H9 (cell line): ENCODE results near the gene UBR7. TPM values are rescaled to one million over a fixed set of nuclear protein-coding genes. Genes with fewer than 3 reads are reported as not detected.

ENCODE experiments used
- DNase-seq: peaks from one replicate; pipeline ENCODE4 v3.0.0-alpha.2; 2017
- H2AFZ ChIP-seq: one replicate; pipeline ENCODE4 v1.6.1; 2013; ENCODE audit warnings: mild to moderate bottlenecking, low read length, control low read depth, moderate library complexity
- H2AK5ac ChIP-seq: 2 replicates; pipeline ENCODE4 v1.6.1; 2013; ENCODE audit warnings: low read length, control low read depth, mixed read lengths; ENCODE audit not compliant: insufficient read length
- H2BK120ac ChIP-seq: one replicate; pipeline ENCODE4 v1.6.1; 2013; ENCODE audit warnings: low read depth, mild to moderate bottlenecking, low read length, control low read depth, inconsistent platforms; ENCODE audit not compliant: poor library complexity, severe bottlenecking
- H2BK12ac ChIP-seq: 2 replicates; pipeline ENCODE4 v1.6.1; 2013; ENCODE audit warnings: low read length, control low read depth, mixed read lengths, low read depth; ENCODE audit not compliant: insufficient read length
- H2BK15ac ChIP-seq: 2 replicates; pipeline ENCODE4 v1.6.1; 2013; ENCODE audit warnings: low read depth, low read length, control low read depth
- H2BK20ac ChIP-seq: one replicate; pipeline ENCODE4 v1.6.1; 2013; ENCODE audit warnings: low read depth, mild to moderate bottlenecking, low read length, control low read depth, inconsistent platforms; ENCODE audit not compliant: poor library complexity, severe bottlenecking
- H2BK5ac ChIP-seq: 2 replicates; pipeline ENCODE4 v1.6.1; 2013; ENCODE audit warnings: low read length, control low read depth, mixed read lengths; ENCODE audit not compliant: insufficient read length
- H3K14ac ChIP-seq: 2 replicates; pipeline ENCODE4 v1.6.1; 2013; ENCODE audit warnings: low read length, control low read depth; ENCODE audit not compliant: insufficient read depth
- H3K18ac ChIP-seq: 2 replicates; pipeline ENCODE4 v1.6.1; 2013; ENCODE audit warnings: low read depth, mild to moderate bottlenecking, mixed read lengths, low read length, control low read depth; ENCODE audit not compliant: insufficient read length
- H3K23ac ChIP-seq: 2 replicates; pipeline ENCODE4 v1.6.1; 2013; ENCODE audit warnings: low read length, control low read depth, mixed read lengths, low read depth; ENCODE audit not compliant: insufficient read length
- H3K23me2 ChIP-seq: 2 replicates; pipeline ENCODE4 v1.6.1; 2013; ENCODE audit warnings: low read depth, mild to moderate bottlenecking, mixed read lengths, low read length, control low read depth; ENCODE audit not compliant: insufficient read length, poor library complexity, severe bottlenecking
- H3K27ac ChIP-seq: 2 replicates; pipeline ENCODE4 v1.5.1; 2013; ENCODE audit warnings: low read length, control low read depth, mixed read lengths, low read depth; ENCODE audit not compliant: insufficient read length
- H3K27me3 ChIP-seq: 2 replicates; pipeline ENCODE4 v1.6.1; 2013; ENCODE audit warnings: low read length, control low read depth, inconsistent platforms; ENCODE audit not compliant: insufficient read depth
- H3K4ac ChIP-seq: 2 replicates; pipeline ENCODE4 v1.6.1; 2013; ENCODE audit warnings: low read depth, mild to moderate bottlenecking, control low read depth, inconsistent platforms, low read length, moderate library complexity
- H3K4me1 ChIP-seq: 2 replicates; pipeline ENCODE4 v1.6.1; 2013; ENCODE audit warnings: low read length, control low read depth, inconsistent platforms; ENCODE audit not compliant: insufficient read depth
- H3K4me2 ChIP-seq: 2 replicates; pipeline ENCODE4 v1.6.1; 2013; ENCODE audit warnings: low read length, control low read depth, mixed read lengths; ENCODE audit not compliant: insufficient read length, insufficient read depth
- H3K56ac ChIP-seq: 2 replicates; pipeline ENCODE4 v1.6.1; 2013; ENCODE audit warnings: low read depth, mild to moderate bottlenecking, mixed read lengths, low read length, control low read depth; ENCODE audit not compliant: insufficient read length
- H3K79me1 ChIP-seq: 2 replicates; pipeline ENCODE4 v1.6.1; 2013; ENCODE audit warnings: low read depth, mild to moderate bottlenecking, moderate library complexity, low read length, control low read depth, inconsistent platforms; ENCODE audit not compliant: insufficient read depth, poor library complexity, severe bottlenecking
- H3K79me2 ChIP-seq: 2 replicates; pipeline ENCODE4 v1.6.1; 2013; ENCODE audit warnings: low read length, control low read depth, inconsistent platforms; ENCODE audit not compliant: insufficient read depth
- H3K9ac ChIP-seq: 2 replicates; pipeline ENCODE4 v1.6.1; 2013; ENCODE audit warnings: low read length, control low read depth, mixed read lengths; ENCODE audit not compliant: insufficient read length; ENCODE audit errors: extremely low read depth
- H3K9me3 ChIP-seq: one replicate; pipeline ENCODE4 v1.6.1; 2013; ENCODE audit warnings: low read depth, low read length, inconsistent platforms; ENCODE audit not compliant: control insufficient read depth
- H3T11ph ChIP-seq: one replicate; pipeline ENCODE4 v1.6.1; 2013; ENCODE audit warnings: mild to moderate bottlenecking, low read length, control low read depth, inconsistent platforms
- H4K20me1 ChIP-seq: one replicate; pipeline ENCODE4 v1.6.1; 2013; ENCODE audit not compliant: control insufficient read depth, insufficient read length, insufficient read depth
- H4K5ac ChIP-seq: 2 replicates; pipeline ENCODE4 v1.6.1; 2013; ENCODE audit warnings: low read depth, mild to moderate bottlenecking, mixed read lengths, low read length, control low read depth; ENCODE audit not compliant: insufficient read length
- H4K8ac ChIP-seq: replicated peaks from 2 replicates; pipeline ENCODE4 v1.6.1; 2013; ENCODE audit warnings: low read length, control low read depth, mixed read lengths, low read depth; ENCODE audit not compliant: insufficient read length
- H4K91ac ChIP-seq: 2 replicates; pipeline ENCODE4 v1.6.1; 2013; ENCODE audit warnings: low read depth, mild to moderate bottlenecking, moderate library complexity, mixed read lengths, low read length, control low read depth; ENCODE audit not compliant: insufficient read length
- H3K27ac Mint-ChIP-seq, 3 experiments: 2 replicates in 2 of 3; 3 replicates in 1 of 3; pipeline ENCODE4 v1.8.0; 2020 to 2021; ENCODE audit warnings: mixed read lengths in 3 of 3, mild to moderate bottlenecking in 1 of 3, moderate library complexity in 1 of 3
- H3K27me3 Mint-ChIP-seq: 2 replicates; pipeline ENCODE4 v1.8.0; 2021; ENCODE audit warnings: low read depth, mild to moderate bottlenecking, moderate library complexity, mixed read lengths
- H3K36me3 Mint-ChIP-seq, 3 experiments: 2 replicates in 2 of 3; 3 replicates in 1 of 3; pipeline ENCODE4 v1.8.0; 2020 to 2021; ENCODE audit warnings: low read depth in 3 of 3, mixed read lengths in 3 of 3; ENCODE audit not compliant: insufficient read depth in 1 of 3
- H3K4me1 Mint-ChIP-seq, 2 experiments: 2 replicates each; pipeline ENCODE4 v1.8.0; 2020; ENCODE audit warnings: mixed read lengths in 2 of 2
- H3K4me3 Mint-ChIP-seq, 2 experiments: 2 replicates in 1 of 2; 3 replicates in 1 of 2; pipeline ENCODE4 v1.8.0; 2020 to 2021; ENCODE audit warnings: mild to moderate bottlenecking in 2 of 2, mixed read lengths in 2 of 2, moderate library complexity in 1 of 2
- H3K9me3 Mint-ChIP-seq, 2 experiments: 2 replicates in 1 of 2; 3 replicates in 1 of 2; pipeline ENCODE4 v1.8.0; 2020; ENCODE audit warnings: mild to moderate bottlenecking in 2 of 2, mixed read lengths in 2 of 2, moderate library complexity in 1 of 2
- CTCF ChIP-seq: fragments of 200-600 bp; sonication (generic); conservative IDR thresholded peaks from 3 replicates; pipeline ENCODE4 v1.8.0; 2021; ENCODE audit warnings: antibody characterized with exemption, mild to moderate bottlenecking
- WGBS: extraction: QIAGEN DNeasy Blood & Tissue Kit; methylation state at CpG from one replicate; pipeline ENCODE4 v1.1.7; 2013; ENCODE audit warnings: missing lambda C conversion rate, low lambda C conversion rate, mixed read lengths; ENCODE audit not compliant: insufficient read length; ENCODE audit errors: extremely low coverage; 5-methylcytosine and 5-hydroxymethylcytosine counted together
- total RNA-seq: library from RNA; stranded (reverse); gene quantifications from 2 replicates; pipeline ENCODE4 v1.2.1, GENCODE V29; 2021

UBR7 gene
- total RNA-seq, 1 experiment from 2014 or later, result 28.4 TPM

DNA sequence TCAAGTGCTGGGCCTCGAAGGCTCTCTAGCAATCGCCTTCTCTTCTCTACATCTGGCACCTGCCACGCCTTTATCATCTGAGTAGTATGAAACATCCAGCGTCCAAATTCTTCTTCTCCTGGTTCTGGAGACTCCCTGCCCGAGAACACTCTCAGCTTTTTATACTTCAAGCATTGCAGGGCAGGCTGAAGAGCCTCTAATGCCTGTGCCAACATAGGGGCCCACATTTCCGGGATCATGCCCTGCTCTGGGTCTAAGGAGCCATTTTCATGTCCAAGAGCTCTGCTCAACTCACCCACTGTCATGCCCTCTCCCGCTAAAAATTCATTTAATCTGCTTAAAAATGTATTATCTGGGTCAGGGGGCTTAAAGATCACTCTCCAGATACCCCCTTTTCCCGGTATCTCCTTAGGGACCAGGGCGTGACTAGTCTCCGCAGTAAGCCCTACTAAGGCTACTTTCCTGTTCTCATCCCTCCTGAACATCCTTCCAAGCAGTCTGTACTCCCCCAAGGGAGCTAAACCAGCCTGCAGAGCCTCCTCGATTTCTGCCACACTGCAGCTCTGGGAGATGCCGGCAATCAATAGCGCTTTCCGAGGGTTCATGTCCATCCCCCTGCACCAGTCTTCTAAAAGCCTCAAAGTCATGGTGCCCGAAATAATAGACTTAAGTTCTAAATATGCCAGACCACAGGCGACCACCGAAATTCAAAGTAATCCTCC lies 23.3 kb upstream of the UBR7 start:
- no peaks in the 10 kb centered on the region for H3K9me3 ChIP-seq
- peaks cover 9% of the 10 kb centered on the region for H3K79me1 ChIP-seq
- peak overlapping the region; percentile 78 to 93 for H3K4me3 Mint-ChIP-seq
- H4K8ac ChIP-seq, result no peak overlapping the region
- no peak overlapping the region for H3K23ac ChIP-seq
- H2BK12ac ChIP-seq, result no peak overlapping the region
- H3K27me3 ChIP-seq, result no peaks in the 10 kb centered on the region
- no peak overlapping the region for H2AFZ ChIP-seq
- no peaks in the 10 kb centered on the region for H3K4me1 ChIP-seq
- H2BK120ac ChIP-seq, result no peak overlapping the region
- no peaks in the 10 kb centered on the region for H3K9me3 Mint-ChIP-seq
- H2AK5ac ChIP-seq, result no peak overlapping the region
- no peak overlapping the region for H3K27ac ChIP-seq
- TF ChIP-seq CTCF, result no peak
- peaks cover 11 to 18% of the 10 kb centered on the region in 2 experiments for H3K4me1 Mint-ChIP-seq
- H4K91ac ChIP-seq, result no peak overlapping the region
- peak overlapping the region; percentile 41 for H3K9ac ChIP-seq
- no peak overlapping the region for H2BK5ac ChIP-seq
- peaks cover 3 to 34% (median 32%) of the 10 kb centered on the region in 3 experiments; a peak in 6 of 7 replicates for H3K36me3 Mint-ChIP-seq
- no peak for DNase-seq
- no peaks in the 10 kb centered on the region for H4K20me1 ChIP-seq
- no peak overlapping the region for H3K18ac ChIP-seq
- H3K4ac ChIP-seq, result no peak overlapping the region
- H3K27ac Mint-ChIP-seq, result peak overlapping the region in 2 of 3 experiments; percentile 90 to 95; a peak in 3 of 7 replicates
- H3K27me3 Mint-ChIP-seq, result no peaks in the 10 kb centered on the region
- no peak overlapping the region for H2BK20ac ChIP-seq
- H2BK15ac ChIP-seq, result no peak overlapping the region
- H3T11ph ChIP-seq, result no peak overlapping the region
- no peak overlapping the region for H3K56ac ChIP-seq
- H4K5ac ChIP-seq, result no peak overlapping the region
- H3K4me2 ChIP-seq, result peak overlapping the region; percentile 39
- peaks cover 3% of the 10 kb centered on the region for H3K23me2 ChIP-seq
- H3K79me2 ChIP-seq, result no peaks in the 10 kb centered on the region; the same call in 1 of the 2 replicates
- no peak overlapping the region for H3K14ac ChIP-seq
- no CpG with 5 or more reads among the region's 17 CpGs for WGBS
